Measurements from ENCODE around the gene APOL3.

APOL3 gene

DNA sequence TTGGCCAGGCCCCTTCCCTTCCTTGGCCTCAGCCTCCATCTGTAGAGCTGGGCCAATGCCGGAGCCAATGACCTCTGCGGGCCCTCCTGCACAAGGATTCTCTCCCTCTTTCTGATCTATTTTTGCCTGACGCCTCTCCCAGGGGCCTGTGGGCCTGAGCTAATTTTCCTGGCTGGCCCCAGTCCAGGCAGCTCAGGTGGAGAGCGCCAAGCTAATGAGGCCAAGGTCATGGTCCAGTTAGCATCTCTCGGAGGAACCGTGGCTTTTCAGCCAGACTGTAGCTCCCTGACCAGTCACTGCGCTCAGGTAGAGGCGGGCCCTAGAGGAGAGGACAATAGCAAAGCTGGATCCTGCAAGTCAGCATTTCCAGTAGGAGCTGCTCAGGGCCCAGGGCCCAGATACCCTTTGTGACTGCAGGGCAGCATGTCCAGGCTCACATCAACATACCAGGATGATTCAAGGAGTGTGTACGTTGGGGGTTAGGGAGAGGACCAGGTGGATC is 43.5 kb downstream of the APOL3 start:
- no peak for TF ChIP-seq EZH2phosphoT487 (IDR thresholded peaks at IDR 0.05; ENCODE audit: borderline replicate concordance)
- TF ChIP-seq, protein P1, sequence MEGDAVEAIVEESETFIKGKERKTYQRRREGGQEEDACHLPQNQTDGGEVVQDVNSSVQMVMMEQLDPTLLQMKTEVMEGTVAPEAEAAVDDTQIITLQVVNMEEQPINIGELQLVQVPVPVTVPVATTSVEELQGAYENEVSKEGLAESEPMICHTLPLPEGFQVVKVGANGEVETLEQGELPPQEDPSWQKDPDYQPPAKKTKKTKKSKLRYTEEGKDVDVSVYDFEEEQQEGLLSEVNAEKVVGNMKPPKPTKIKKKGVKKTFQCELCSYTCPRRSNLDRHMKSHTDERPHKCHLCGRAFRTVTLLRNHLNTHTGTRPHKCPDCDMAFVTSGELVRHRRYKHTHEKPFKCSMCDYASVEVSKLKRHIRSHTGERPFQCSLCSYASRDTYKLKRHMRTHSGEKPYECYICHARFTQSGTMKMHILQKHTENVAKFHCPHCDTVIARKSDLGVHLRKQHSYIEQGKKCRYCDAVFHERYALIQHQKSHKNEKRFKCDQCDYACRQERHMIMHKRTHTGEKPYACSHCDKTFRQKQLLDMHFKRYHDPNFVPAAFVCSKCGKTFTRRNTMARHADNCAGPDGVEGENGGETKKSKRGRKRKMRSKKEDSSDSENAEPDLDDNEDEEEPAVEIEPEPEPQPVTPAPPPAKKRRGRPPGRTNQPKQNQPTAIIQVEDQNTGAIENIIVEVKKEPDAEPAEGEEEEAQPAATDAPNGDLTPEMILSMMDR (conservative IDR thresholded peaks at IDR 0.05; ENCODE audit: low read length), result no peak
- Histone ChIP-seq H3K9me3 (ENCODE audit: insufficient read depth, low read depth, low read length) (no peaks in the 10 kb centered on the region), H3K4me2 (ENCODE audit: low read depth, low read length, poor library complexity, severe bottlenecking) (no peak overlapping the region), H3K79me2 (ENCODE audit: insufficient read depth, low read length) (no peaks in the 10 kb centered on the region), H3K9me2 (replicated peaks; ENCODE audit: low read depth, low read length) (no peaks in the 10 kb centered on the region), H3K36me3 (ENCODE audit: insufficient read depth, low read length) (no peaks in the 10 kb centered on the region), H4K20me1 (ENCODE audit: insufficient read depth, low read length, poor library complexity, severe bottlenecking) (no peaks in the 10 kb centered on the region), H3K4me3 (ENCODE audit: low read length, poor library complexity, severe bottlenecking) (no peak overlapping the region), H3F3A (ENCODE audit: low read depth) (no peaks in the 10 kb centered on the region), H3K4me1 (ENCODE audit: insufficient read depth, low read length, poor library complexity, severe bottlenecking) (no peaks in the 10 kb centered on the region), H3K9ac (ENCODE audit: low read depth, low read length, poor library complexity, severe bottlenecking) (no peak overlapping the region), H3K27me3 (ENCODE audit: insufficient read depth, low read length, poor library complexity, severe bottlenecking) (no peaks in the 10 kb centered on the region), H2AFZ (ENCODE audit: low read length) (no peak overlapping the region)

DNA sequence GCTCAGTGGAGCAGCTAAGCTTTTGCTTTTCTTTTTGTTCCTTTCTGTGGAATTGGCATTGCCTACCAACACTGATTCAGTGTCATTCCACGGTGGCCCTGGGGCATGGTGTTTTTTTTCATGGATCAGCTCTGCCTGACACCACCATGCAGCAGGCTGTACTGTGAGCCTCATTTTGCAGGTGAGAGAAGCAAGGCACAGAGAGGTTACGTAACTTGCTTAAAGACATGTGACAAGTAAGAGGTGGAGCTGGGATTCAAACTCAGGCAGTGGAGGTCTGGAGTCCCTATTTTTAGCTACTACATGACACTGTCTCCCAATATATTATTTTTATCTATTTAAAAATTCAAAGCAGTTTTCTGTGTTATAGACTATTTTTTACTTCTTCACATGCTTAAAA is 44.4 kb downstream of the APOL3 start:
- no peaks in the 10 kb centered on the region for H3K9me3 ChIP-seq (ENCODE audit: insufficient read depth, low read depth, low read length)
- no peak overlapping the region for H3K4me2 ChIP-seq (ENCODE audit: low read depth, low read length, poor library complexity, severe bottlenecking)
- H4K20me1 ChIP-seq (ENCODE audit: insufficient read depth, low read length, poor library complexity, severe bottlenecking), result no peaks in the 10 kb centered on the region
- no peak overlapping the region for H3K4me3 ChIP-seq (ENCODE audit: low read length, poor library complexity, severe bottlenecking)
- H3K79me2 ChIP-seq (ENCODE audit: insufficient read depth, low read length), result no peaks in the 10 kb centered on the region
- H3F3A ChIP-seq (ENCODE audit: low read depth), result no peaks in the 10 kb centered on the region
- no peaks in the 10 kb centered on the region for H3K36me3 ChIP-seq (ENCODE audit: insufficient read depth, low read length)
- H3K27me3 ChIP-seq (ENCODE audit: insufficient read depth, low read length, poor library complexity, severe bottlenecking), result no peaks in the 10 kb centered on the region
- H3K9ac ChIP-seq (ENCODE audit: low read depth, low read length, poor library complexity, severe bottlenecking), result no peak overlapping the region
- no peaks in the 10 kb centered on the region for H3K9me2 ChIP-seq (replicated peaks; ENCODE audit: low read depth, low read length)
- no peak overlapping the region for H2AFZ ChIP-seq (ENCODE audit: low read length)
- H3K4me1 ChIP-seq (ENCODE audit: insufficient read depth, low read length, poor library complexity, severe bottlenecking), result no peaks in the 10 kb centered on the region
- no peak for TF ChIP-seq EZH2phosphoT487 (IDR thresholded peaks at IDR 0.05; ENCODE audit: borderline replicate concordance)
- TF ChIP-seq, protein P1 (conservative IDR thresholded peaks at IDR 0.05; ENCODE audit: low read length), result no peak

- no peaks in the 10 kb centered on the region for H3K79me2 ChIP-seq (ENCODE audit: insufficient read depth, low read length)
- no peak for TF ChIP-seq EZH2phosphoT487 (IDR thresholded peaks at IDR 0.05; ENCODE audit: borderline replicate concordance)
- TF ChIP-seq, protein P1 (conservative IDR thresholded peaks at IDR 0.05; ENCODE audit: low read length), result no peak
- no peak overlapping the region for H2AFZ ChIP-seq (ENCODE audit: low read length)
Measured at GRCh38 chr22:36113121-36113520, 47.4 kb downstream of the APOL3 start.

More at GRCh38 chr22:36113121-36113520, 47.4 kb downstream of the APOL3 start:
- H3K4me3 ChIP-seq (ENCODE audit: low read length, poor library complexity, severe bottlenecking), result no peak overlapping the region
- H3K36me3 ChIP-seq (ENCODE audit: insufficient read depth, low read length), result no peaks in the 10 kb centered on the region
- no peaks in the 10 kb centered on the region for H4K20me1 ChIP-seq (ENCODE audit: insufficient read depth, low read length, poor library complexity, severe bottlenecking)
- H3K9ac ChIP-seq (ENCODE audit: low read depth, low read length, poor library complexity, severe bottlenecking), result no peak overlapping the region
- no peaks in the 10 kb centered on the region for H3K4me1 ChIP-seq (ENCODE audit: insufficient read depth, low read length, poor library complexity, severe bottlenecking)
- no peaks in the 10 kb centered on the region for H3F3A ChIP-seq (ENCODE audit: low read depth)
- no peak overlapping the region for H3K4me2 ChIP-seq (ENCODE audit: low read depth, low read length, poor library complexity, severe bottlenecking)
- no peaks in the 10 kb centered on the region for H3K27me3 ChIP-seq (ENCODE audit: insufficient read depth, low read length, poor library complexity, severe bottlenecking)
- H3K9me2 ChIP-seq (replicated peaks; ENCODE audit: low read depth, low read length), result no peaks in the 10 kb centered on the region
- H3K9me3 ChIP-seq (ENCODE audit: insufficient read depth, low read depth, low read length), result no peaks in the 10 kb centered on the region
